ENCODE results near the gene MTRFR.
"Not testable (repeated sequence)": the region's sequence is repeated elsewhere in the genome, so short reads cannot be mapped to it uniquely, and the experiment has no call there.

Gene MTRFR

DNA sequence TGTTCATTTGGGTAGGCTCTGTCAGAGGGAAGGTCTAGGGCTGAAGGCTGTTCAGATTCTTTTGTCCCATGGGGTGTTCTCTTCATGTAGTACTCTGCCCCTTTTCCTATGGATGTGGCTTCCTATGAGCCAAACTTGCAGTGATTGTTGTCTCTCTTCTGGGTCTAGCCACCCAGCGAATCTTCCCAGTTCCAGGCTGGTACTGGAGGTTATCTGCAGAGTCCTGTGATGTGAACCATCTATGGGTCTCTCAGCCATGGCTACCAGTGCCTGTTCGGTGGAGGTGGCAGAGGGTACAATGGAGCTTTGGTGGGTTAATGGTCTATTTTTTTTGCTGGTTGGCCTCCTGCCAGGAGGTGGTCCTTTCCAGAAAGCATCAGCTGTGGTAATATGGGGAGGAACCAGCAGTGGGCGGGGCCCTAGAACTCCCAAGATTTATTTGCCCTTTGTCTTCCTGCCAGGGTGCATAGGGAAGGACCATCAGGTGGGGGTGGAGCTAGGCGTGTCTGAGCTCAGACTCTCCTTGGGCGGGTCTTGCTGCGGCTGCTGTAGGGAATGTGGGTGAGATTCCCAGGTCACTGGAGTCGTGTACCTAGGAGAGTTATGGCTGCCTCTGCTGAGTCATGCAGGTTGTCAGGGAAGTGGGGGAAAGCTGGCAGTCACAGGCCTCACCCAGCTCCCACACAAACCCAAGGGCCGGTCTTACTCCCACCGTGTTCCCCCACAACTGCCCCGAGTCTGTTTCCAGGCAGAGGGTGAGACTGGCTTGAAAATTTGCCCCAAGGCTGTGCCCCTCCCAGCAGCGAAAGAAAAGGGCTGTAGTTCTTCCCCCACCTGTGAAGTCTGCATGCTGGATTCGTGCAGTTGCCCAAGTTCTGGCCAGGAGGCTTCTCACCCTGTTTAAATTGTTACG, 17.5 kb downstream of the MTRFR start:
- DNase-seq = no peak

GRCh38 chr12:123251403-123252076, 18.3 kb downstream of the MTRFR start:
- DNase-seq = no peak

DNA sequence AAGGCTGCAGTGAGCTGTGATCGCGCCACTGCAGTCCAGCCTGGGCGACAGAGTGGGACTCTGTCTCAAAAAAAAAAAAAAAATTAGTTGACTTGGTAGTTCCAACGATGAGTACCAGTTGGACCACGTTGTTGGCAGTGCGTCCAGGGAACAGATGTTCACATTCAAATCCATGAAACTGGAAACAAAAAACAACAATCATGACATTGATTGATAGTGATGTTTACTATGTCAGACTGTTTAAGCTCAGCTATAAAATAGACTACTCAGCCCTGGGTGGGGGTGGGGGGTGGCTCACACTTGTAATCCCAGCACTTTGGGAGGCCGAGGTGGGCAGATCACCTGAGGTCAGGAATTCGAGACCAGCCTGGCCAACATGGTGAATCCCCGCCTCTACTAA, 19.1 kb downstream of the MTRFR start:
- DNase-seq = not testable (repeated sequence)

GRCh38 chr12:123253641-123254459, 20.6 kb downstream of the MTRFR start:
- no peak for DNase-seq

GRCh38 chr12:123254853-123255446, 21.7 kb downstream of the MTRFR start:
- no peak for DNase-seq

- DNase-seq = no peak
These were observed 25.4 kb downstream of the MTRFR start for GRCh38 chr12:123258593-123258992.

DNA sequence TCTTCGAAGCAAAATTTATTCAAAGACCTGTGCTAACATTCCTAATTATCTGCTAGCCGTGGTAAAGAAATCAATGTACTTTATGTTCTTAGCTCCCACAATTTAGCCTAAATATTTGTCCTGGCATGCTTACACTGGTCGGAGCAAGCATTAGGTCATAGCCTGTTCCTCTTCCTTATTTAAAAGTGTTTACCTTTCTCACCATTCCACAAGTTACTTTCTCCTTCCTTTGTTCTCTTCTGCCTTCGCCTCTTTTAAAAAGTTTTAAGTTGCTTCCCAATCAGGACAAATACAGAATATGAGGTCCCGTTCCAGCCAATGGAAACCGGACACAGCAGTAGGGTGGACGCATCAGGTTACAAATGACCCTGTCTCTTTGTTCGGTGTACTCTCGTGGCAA, 26.8 kb downstream of the MTRFR start:
- DNase-seq = no peak

DNA sequence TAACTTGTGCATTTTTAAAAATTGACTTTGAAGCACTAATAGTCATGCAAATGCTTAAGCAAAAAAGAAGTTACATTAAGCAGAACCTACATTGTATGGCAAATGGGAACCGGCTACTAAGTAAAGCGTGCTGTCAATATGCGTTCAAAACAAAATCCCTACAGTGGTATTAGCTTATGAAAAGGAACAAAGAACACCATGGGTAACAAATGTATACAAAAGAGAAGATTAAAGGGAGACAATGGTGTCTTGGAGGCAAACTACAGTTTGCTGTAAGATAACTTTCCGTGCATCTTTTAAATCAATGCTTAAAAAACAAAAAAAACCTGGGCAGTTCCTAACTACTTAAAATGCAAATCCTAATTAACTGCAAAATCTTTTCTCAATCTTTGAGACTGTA, 28.0 kb downstream of the MTRFR start:
- no peak for DNase-seq

DNA sequence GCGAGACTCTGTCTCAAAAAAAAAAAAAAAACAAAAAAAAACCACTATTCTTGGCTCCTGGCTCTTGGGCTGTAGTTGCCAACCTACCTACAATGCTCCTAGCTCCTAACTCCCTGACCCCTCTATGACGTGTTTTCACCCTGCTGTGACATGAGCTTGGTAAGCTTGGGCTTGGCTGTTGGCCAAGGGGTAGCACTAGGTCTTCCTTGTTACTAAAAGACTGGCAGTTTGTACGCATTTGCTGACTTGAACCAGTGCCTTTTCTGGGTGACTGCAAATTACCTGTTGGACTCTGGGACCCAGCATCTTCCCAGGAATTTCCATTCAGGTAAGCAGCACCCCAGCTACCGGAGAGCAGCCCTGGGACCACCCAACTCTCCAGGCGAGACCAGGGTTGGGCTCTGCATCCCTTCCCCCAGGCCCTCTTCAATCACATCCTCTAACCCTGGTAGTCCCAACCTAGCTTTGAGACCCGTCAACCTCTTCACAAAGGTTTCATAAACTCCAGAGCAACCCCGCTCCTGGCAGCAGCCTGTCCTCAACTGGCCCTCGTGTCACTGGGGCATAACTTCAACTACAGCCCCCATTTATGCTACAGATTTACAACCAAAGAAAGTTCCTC, 30.1 kb downstream of the MTRFR start:
- DNase-seq = no peak

- no peak for DNase-seq
These were observed 31.4 kb downstream of the MTRFR start for GRCh38 chr12:123264642-123265041.

- DNase-seq = no peak
These were observed 32.8 kb downstream of the MTRFR start for GRCh38 chr12:123265851-123266678.

DNA sequence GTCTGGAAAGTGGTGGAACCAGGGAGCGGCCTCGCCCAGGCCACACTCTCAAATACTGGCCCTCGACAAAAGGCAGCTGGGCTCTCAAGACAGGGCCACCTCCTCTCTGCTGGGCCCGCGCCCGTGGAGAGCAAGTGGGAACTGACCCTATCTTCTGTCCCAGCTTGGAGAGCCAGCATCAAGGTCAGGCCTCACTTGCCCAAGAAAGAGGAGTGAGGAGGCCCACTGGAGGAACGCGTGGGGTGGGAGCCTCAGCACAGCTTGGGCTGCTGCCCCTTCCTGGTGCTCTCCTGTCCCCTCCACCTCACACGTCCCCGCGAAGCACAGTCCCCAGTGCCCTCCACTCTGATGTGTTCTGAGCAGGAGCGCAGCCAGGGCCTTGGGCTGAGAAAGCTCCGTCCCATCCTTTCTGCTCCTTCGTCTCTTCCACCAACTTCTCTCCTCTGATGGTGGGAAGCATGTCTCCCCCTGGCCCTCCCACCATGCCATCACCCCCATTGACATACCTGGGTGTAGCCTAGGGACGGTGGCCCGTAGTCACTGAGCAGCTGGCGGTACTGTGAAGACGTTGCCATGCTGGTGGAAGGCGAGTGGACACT, 33.5 kb downstream of the MTRFR start:
- DNase-seq = no peak

DNA sequence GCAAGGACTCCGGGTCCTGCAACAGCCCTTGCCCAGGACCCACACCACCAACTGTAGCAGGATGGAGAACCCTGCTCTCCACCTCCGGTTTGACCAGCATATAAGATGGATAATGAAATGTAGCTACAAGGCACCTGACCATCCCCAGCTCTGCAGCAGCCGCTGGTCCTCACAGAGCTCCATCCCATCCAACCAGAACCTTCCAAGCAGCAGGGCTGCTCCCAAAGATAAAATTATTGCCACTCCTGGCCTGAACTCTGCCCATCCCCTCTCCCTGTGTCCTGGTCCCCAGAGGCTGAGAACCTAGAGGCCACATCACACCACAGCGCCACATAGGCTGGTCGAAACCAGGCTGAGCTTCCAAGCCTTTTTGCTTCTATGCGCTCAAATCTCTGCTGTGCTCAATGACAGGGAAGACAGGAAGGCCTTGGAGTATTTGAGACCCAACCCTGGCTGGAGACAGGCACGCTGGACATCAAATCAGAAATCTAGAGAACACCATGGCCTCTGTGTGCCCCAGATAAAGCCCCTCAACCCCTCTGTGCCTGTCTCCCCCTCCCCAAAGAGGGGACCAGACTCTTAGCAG, 34.2 kb downstream of the MTRFR start:
- DNase-seq = no peak

GRCh38 chr12:123267991-123268843, 35.0 kb downstream of the MTRFR start:
- no peak for DNase-seq

- DNase-seq = no peak
These were observed 35.6 kb downstream of the MTRFR start for GRCh38 chr12:123268850-123269249.

- DNase-seq = no peak
These were observed 36.2 kb downstream of the MTRFR start for GRCh38 chr12:123269395-123269892.

DNA sequence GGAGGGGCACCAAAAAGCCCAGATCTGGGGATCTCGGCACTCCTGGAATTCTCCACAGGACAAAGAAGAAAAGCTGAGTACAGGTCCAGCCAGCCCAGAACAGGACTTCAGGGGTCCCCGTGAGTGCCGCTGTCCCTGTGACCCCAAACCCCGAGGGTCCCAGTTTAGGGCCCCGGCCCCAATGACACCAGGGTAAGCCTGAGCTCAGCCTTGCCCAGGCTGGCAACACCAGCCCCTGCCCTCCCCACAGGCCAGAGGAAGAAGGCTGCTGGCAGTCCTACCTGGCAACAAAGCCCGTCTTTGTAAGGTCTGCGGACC, 36.6 kb downstream of the MTRFR start:
- no peak for DNase-seq

DNA sequence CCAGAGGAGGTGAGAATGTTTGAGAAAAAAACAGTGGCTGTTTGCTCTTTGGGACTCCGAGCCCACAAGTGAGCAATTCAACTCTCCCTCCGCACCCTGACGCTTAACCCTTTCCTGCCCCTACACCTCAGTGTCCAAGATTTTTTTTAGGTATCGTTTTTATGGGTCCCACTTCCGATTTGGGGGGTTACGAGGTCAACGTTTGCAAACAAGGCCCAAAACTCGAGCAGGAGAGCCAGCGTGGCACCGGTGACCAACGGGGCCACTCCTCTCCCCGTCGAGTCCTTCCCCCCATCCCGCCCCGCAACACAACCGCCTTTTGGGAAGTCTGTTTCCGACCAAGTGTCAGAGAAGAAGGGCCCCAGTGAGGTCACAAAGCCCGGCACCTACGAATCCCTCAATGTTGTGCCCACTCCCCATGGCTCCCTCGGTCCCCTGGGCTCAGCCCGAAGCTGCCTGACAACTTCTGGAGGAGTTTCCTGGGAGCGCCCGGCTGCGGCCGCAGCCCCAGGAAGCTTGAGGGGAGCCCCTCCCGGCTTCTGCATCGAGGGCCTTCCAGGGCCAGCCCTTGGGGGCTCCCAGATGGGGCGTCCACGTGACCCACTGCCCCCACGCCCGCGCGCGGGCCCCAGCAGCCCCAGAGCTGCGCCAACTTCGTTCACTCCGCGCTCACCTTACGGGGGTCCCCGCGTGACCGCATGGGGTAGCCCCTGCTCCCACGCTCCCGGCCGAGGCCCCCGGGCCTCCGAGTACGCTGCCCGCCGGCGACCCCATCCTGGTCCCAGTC, 37.2 kb downstream of the MTRFR start:
- no peak for DNase-seq

Data from activated effector memory CD4-positive, alpha-beta T cell treated with Interleukin-2 at 50 U/mL for 16 hours (primary cell).